HG03460 (cell line): ENCODE measurements around the gene TBX10.

ENCODE experiments used
- ATAC-seq: cut with Tn5 transposase; IDR thresholded peaks from one replicate; pipeline ENCODE4 v1.9.1; 2021; ENCODE audit not compliant: unreplicated experiment

TBX10 gene

DNA sequence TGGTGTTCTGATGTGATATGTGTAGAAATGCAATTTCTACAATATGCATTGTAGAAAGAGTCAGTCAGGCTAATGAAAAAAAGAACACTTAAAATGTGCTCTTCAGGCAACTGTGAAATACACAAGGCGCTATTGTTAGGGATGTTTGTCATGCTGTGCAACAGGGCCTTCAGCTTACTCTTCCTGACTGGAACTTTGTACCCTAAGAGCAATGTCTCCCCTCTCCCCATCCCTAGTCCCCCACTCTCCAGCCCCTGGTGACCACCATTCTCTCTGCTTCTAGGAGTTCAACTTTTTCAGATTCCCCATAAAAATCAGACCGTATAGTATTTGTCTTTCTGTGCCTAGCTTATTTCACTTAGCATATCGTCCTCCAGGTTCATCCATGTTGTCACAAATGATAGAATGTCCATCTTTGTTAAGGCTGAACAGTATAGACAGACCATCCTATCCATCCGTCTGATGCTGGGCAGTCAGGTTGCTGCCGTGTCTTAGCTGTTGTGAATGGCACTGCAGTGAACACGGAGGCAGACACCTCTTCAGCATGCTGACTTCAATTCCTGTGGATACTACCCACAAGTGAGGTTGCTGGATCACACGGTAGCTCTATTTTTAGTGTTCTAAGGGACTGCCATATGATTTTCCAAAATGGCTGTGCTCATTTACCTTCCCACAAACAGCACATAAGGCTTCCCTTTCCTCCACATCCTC, 22.2 kb downstream of the TBX10 start:
- ATAC-seq, result no peak

DNA sequence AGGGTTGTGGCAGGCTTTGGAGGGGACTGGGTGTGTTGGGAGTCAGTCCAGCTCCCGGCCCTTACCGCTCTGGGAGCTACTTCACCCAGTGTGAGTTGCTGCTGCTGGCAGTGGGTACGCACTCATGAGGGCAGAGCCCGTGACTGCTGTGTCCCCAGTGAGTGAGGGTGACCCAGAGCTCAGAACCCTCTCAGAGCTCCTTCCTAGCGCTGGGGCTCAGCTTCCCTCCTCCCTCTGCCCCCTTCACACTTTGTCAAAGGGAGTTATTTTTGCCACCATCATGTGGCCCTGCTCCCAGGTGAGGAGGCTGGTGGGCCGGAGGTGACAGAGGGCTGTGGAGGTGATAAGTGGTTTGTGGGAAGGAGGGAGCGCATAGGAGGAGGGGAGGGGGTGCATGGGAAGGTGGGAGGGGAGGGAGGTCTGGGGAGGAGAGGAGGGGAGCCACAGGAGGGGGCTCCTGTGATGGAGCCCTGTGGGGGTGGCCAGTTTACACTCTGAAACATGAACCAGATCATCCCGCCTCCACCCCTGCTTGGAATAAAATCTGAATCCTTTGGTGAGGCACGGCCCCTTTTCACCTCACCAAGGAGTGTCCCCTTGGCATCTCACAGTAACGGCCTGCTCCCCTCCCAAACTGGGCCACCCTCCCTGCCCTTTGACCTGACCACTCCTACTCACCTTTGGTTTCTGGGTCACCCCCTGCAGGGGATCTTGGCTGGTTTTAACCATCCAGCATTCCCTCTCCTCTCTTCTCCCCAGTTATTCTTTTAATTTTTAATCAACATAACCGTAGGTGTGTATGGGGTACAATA, 22.9 kb downstream of the TBX10 start:
- no peak for ATAC-seq

DNA sequence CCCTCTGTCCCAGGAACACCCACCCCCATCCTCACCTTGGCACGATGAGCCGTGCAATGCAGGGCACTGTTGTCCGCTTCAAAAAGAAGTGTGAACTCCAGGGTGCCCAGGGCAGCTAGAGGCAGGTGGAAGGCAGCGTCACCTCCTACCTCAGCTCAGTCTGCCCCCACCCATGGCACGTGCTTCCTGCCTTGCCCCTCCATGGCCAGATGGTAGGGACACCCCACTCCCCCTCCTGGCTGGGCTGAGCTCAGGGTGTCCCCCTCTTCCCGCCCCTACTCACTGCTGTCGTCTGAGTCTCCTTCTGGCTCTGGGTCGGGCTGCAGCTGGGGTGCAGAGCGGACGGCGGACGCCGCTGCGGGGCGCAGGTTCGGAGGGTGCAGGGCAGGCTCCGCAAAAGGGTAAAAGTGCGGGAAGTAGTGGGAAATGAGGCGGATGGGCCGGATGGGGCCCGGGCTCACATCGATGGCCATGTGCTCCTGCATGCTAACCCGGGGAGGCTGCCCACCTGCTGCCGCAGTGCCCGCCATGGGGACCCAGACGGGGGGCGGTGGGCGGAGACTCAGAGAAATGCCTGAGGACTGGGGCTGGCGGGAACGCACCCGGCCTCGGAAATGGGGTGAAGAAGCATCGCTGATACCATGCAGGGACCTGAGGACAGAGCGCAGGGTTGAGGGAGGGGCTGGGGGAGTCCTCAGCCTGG, 23.7 kb downstream of the TBX10 start:
- ATAC-seq, result no peak

DNA sequence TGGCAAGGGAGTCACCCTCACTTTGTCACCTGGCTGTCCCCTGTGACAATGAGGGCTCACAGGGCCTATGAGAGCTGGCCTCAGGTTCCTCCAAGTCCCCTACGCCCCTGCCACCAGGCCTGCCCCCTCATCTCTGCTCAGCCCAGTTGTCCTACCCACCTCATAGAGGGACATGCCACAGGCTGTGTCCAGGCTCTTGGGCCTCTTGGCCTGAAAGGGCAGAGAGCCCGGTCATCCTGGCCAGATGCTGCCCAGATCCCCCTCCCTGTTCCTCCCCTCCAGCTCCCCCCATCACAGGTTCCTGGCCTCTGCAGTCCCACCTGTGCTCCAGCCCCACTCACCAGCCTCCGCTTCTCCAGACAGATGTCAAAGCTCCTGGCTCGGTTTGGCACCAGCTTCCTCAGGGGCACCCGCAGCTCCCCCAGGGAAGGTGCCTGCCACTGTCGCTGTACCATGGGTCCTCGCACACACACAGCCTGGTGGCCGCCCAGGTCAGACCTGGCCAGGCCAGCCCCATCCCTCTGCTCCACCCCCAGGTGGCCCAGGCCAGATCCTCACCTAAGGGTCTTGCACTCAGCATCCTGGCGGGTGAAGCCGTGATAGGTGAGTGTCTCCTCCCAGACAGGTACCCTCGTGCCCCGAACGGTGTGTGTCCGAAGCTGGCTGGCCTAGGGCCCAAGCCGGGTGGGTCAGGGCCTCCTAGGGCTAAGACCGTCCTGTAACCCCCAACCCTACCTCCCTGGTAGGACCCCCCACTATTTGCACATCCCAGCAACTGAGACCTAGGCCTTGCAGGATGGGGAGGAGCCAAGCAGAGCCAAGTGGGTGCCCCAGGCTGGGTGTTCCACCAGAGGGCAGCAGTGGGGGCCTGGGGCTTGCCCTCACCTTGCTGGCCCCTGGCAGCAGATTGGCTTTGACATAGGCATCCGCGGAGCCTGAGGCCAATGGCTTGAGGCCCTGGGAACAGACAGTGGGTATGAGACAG, 24.5 kb downstream of the TBX10 start:
- no peak for ATAC-seq

DNA sequence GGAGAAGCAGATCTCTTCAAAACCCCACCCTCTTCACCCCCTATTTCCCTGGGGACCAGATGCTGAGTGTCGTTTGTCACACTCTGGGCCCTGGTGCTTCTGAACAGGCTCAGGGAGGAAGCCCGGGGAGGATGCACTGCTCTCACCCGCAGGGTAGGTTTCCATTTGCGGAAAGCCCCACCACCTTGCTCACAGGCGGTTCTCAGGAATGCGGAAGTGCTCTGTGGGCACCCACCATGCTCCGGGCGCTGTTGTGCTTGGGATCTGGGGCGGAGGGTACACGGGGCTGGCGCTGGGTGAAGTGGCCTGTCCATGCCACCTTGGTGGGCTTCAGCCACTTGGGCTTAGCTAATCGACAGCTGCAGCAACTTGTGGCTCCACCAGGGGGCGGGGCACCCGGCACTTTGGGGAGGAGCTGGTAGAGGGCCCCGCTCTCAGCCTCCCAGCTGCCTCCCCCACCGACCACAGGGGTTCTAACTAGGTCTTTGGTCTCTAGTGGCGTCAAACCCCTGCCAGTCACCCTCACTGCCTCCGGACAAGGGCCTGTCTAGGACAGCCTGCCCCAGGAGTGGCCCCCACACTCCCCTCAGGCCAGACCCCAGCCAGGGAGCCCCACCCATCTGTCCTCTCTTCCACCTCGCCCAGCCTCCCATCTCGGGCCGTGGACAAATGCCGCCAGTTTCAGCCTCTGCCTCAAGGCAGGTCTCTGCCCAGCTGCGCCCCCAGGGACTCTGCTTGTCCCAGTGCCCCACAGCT, 25.4 kb downstream of the TBX10 start:
- peak; percentile 81 for ATAC-seq

DNA sequence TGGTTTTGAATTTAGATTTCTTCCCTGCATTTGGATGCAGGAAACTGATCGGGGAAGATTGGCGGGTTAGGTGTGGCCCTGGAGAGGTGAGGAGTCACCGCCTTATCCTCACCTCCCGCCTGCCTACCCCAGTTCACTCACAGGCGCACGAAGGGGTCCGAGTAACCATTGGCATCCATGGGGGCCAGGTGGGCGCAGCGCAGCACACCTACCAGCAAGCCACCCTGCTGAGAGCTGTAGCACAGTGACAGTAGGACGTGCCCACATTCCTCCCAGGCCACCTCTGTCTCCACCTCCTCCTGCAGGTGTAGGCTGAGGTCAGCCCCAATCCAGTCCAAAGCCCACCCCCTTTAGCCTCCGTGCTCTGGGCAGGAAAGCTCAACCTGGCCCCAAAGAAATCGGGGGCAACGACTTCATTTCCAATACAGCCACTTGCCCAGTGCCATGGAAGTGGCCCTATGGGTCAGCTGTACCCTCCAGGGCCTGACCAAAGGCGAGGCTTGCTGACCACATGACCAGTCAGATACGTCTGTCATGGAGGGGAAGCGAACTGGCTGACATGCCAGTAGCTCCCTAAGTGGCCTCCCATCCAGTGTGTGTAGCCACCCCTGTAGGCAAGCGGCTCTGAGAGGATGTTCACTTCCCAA, 26.1 kb downstream of the TBX10 start:
- ATAC-seq, result no peak

DNA sequence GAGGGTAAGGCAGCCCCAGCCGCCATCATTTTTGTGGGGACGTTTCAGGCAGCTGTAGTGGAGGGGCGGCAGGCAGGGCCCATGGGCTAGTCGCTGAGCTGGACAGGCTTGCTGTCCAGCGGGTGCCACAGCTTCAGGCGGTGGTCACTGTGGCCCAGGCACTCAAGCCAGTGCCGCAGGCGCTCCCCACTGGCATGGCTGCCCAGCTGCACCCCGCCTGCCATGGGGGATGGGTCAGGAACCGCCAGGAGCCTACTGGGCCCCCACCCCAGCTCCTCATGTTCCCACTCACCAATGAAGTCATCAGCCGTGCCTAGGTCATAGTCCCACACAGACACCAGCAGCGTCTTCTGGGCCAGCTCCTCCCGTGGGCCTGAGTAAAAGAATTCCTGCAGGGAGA, 26.8 kb downstream of the TBX10 start:
- no peak for ATAC-seq

DNA sequence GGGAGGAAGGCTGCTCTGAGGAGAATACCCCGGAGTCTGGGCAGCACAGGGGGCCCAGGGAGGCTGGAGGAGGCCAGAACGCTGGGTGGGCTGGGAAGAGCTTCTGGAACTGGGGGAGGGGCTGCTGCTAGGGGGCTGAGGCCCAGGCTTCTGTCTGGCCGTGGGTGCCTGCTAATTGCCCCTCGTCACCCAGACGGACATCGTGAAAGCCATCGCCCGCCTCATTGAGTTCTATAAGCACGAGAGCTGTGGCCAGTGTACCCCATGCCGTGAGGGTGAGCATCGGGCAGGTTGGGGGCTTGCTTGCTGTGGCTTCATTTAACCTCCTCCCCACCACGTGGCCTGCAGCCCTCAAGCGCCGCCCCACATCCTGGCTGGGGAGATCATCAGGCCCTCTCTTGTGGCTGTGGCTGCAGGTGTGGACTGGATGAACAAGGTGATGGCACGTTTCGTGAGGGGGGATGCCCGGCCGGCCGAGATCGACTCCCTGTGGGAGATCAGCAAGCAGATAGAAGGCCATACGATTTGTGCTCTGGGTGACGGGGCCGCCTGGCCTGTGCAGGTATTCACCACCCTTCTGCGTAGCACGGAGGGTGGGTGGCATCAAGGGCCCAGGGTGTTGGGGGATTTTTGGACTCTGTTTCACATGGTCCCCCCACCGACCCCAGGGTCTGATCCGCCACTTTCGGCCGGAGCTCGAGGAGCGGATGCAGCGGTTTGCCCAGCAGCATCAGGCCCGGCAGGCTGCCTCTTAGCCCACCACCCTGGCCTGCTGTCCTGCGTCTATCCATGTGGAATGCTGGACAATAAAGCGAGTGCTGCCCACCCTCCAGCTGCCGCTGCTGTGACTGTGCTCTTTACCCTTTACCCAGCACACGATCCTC, 27.6 kb downstream of the TBX10 start:
- ATAC-seq, result no peak

DNA sequence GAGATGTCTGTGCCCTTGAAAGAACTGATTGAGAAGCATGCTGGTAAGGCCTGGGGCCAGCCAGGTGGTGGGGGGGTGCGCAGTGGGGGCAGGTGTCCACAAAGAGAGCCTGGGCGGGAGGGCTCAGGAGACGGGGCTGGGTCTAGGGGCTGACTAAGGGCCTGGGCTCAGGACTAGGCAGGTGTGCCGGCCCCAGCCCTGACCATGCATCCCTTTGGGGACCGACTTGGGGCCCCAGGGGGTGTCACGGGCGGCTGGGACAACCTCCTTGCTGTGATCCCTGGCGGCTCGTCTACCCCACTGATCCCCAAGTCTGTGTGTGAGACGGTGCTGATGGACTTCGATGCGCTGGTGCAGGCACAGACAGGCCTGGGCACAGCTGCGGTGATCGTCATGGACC, 28.4 kb downstream of the TBX10 start:
- no peak for ATAC-seq

DNA sequence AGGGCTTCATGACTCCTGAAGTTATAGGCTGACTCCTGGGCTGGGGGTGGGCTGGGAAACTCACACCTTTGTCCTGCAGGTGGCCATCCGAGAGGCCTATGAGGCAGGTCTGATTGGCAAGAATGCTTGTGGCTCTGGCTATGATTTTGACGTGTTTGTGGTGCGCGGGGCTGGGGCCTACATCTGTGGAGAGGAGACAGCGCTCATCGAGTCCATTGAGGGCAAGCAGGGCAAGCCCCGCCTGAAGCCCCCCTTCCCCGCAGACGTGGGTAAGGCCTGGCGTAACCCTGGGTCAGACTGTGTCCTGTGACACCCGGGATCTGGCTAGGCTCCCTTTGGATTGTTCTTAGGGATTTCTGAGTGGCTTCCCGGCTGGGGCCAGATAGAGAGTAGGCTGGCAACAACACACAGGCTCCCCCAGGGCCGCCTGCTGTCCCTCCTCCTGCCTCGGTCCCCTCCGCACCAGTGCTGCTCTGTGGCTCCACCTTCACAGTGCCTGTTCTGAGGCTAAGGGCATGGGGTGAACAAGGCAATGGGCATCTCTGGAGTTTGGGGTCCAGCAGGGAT, 29.2 kb downstream of the TBX10 start:
- ATAC-seq, result no peak

DNA sequence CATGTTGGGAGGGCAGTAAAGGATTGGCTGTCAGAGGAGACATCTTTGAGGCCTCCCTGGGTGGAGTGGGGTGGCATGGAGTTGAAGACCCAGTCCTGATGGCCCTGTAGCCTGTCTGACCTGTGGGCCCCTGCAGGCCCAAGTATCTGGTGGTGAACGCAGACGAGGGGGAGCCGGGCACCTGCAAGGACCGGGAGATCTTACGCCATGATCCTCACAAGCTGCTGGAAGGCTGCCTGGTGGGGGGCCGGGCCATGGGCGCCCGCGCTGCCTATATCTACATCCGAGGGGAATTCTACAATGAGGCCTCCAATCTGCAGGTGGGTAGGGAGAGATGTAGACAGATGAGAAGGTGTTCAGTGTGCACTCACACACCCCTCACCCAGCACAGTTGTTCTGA, 30.2 kb downstream of the TBX10 start:
- no peak for ATAC-seq

DNA sequence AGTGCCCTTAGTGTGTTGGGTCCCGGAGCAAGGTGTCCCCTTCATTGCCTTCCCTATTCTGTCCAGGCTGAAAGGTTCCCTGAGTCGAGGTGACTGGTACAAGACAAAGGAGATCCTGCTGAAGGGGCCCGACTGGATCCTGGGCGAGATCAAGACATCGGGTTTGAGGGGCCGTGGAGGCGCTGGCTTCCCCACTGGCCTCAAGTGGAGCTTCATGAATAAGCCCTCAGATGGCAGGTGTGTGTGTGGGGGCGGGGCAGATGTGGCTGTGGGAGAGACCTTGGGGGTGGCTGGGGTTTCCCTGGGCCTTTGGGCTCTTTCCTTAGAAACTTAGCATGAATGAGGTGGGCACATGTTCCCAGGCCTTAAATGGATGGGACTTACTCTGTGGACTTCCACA, 31.1 kb downstream of the TBX10 start:
- no peak for ATAC-seq

DNA sequence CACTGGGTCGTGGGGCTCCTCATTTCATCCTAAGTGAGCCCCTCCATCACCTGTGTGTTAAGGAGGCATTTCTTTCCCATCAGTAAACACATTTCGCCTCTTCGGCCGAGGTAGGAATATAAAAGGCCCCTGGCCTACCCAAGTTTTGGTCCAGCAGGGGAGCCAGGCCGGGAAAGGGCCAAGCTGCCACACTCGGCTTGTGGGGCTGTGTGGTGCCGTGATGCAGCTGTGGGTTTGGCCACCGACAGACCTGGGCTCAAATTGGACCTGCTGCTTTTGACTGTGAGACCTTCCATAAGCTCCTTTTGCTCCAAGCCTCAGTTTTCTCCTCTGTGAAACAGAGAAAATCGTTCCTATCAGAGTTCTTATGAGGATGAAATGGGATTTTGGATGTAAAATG, 32.1 kb downstream of the TBX10 start:
- ATAC-seq, result no peak

DNA sequence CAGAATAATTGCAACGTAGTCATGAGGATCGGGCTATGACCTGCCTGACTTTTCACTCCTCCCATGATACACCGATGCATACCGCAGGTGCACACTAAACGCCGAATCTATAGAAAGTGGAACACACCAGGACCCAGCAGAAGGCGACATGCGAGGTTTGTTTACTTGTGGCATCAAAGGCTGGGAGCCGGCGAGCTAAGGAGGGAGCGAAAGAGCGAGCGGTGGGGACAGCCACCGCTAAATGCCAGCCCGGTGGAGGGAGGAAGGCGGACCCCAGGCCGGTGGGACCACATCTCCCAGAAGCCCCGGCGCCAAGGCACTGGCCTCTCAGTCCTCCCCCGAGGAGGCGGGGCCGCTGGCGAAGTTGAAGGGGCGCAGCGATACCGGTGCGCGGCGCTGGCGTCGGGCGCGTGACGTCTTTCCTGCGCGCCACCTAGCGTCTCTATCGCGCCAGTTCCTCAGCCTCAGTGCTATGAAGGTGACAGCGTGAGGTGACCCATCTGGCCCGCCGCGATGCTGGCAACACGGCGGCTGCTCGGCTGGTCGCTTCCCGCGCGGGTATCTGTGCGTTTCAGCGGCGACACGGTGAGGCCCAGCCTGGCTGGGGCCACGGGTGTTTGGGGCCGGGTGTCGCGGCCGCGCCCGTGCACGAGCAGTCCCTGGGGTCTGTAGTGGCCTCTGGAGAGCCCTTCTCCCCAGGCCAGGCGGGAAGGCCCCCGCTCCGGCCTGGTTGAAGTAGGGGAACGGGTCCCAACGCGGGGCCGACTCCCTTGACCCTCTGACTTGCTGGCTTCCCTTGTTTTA, 32.9 kb downstream of the TBX10 start, which contains the start of gene NDUFV1:
NDUFV1 (plus strand) TSS at position 445 of the 804 bp plus-strand sequence; CDS start at position 514, 69 bp downstream.
- peak; percentile 97 for ATAC-seq

DNA sequence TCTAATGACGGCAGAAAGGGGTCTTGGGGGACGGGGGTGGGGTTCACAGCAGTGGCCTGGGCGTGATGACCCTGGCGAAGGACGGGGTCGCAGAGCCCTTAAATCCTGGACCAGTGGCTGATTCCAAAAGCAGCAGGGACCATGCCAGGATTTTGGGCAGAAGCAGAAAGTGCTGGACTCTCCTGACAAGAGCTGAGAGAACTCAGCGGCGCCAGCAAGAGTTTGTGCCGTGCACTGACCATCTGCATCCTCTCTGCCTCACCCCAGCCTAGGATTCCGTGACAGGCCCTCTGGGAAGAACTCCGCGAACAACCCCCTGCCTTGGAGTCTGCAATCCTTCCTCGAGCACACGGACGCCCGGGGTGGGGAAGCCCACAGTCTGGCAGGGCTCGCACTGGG, 33.5 kb downstream of the TBX10 start:
- no peak for ATAC-seq

DNA sequence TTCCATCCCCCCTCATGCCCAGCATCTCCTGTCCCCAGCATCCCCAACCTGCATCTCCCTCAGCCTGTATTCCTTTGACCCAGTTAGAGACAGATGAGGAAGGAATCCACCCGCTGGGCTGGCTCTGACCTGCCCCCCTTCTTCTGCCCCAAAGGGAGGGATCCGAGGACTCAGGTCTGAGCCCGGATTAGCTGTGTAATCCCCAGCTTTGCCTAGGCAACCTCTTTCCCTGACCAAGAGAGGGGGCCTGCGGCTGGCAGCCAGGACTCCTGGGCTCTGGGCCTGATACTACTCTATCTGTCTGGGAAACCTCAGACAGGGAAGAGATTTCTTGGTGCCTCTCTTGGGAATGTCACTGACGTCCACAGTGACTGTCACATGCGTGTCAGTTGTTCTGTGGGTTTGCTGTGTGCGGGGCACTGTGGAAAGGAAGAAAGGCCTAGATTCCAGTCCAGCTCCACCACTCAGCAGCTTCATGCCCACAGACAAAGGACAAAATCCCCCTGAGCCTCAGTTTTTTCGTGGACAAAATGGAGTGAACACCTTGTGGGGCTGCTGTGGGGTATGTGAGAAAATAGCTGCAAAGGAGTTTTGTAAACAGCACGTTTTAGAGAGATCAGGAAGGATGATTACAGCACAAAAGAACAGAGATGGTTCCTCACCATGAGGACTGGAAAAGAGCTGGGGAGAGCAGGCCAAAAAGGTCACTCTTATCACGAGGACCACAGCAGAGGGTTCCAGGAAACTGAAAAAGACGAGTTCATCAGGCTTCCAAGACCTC, 34.1 kb downstream of the TBX10 start:
- ATAC-seq, result no peak

DNA sequence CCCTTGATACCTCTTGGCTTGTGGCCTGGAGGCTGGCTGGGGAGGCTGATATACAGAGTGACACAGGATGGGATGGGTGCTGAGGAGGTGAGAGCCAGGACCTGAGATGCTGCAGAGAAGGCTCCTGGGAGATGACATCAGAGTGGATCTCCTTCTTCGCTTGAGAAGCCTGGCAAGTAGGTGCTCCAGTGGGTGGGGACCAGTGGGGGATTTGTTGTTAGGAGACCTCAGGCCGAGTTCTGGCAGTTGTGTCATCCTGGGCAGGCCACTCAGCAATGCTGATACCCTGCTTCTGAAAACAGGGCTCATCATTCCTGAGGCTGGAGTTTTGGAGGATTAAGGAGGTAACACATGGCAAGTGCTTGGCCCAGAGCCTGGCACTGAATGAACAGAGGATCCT, 34.7 kb downstream of the TBX10 start:
- no peak for ATAC-seq
